SK-N-SH treated with all-trans-retinoic acid at 6 μM for 48 hours (cell line): ENCODE results near the gene KRT23.
A peak's percentile ranks its signal among the peaks of the same experiment; 100 is the strongest.
"Not testable (repeated sequence)": the region's sequence is repeated elsewhere in the genome, so short reads cannot be mapped to it uniquely, and the experiment has no call there.

Experiments
- ATAC-seq: fragments of 200-7000 bp; cut with Tn5 transposase; 3 replicates; pipeline ENCODE4 v1.9.1; 2020; ENCODE audit warnings: mild to moderate bottlenecking, moderate library complexity
- ARNTL ChIP-seq: fragments of 450-650 bp; formaldehyde crosslinking; IDR thresholded peaks from 2 replicates; pipeline ENCODE4 v1.5.0; 2020; ENCODE audit warnings: low read depth, mild to moderate bottlenecking, moderate library complexity, borderline replicate concordance
- BACH2 ChIP-seq: fragments of 250-450 bp; sonication (Bioruptor Pico); IDR thresholded peaks from 2 replicates; pipeline ENCODE4 v1.9.0; 2021; ENCODE audit warnings: mild to moderate bottlenecking, borderline replicate concordance
- CSDC2 ChIP-seq: fragments of 250-450 bp; sonication (Bioruptor Pico); IDR thresholded peaks from 2 replicates; pipeline ENCODE4 v1.5.0; 2020; ENCODE audit warnings: mild to moderate bottlenecking, moderate library complexity
- ESRRG ChIP-seq: fragments of 250-450 bp; sonication (Bioruptor Pico); IDR thresholded peaks from 2 replicates; pipeline ENCODE4 v1.6.1; 2021; ENCODE audit warnings: mild to moderate bottlenecking
- GLIS3 ChIP-seq: fragments of 250-450 bp; sonication (Bioruptor Pico); IDR thresholded peaks from 2 replicates; pipeline ENCODE4 v1.5.0; 2020; ENCODE audit warnings: mild to moderate bottlenecking, moderate library complexity
- ISL1 ChIP-seq: fragments of 250-450 bp; sonication (Bioruptor Pico); IDR thresholded peaks from 2 replicates; pipeline ENCODE4 v2.1.2; 2022; ENCODE audit warnings: mild to moderate bottlenecking, moderate library complexity
- OSR1 ChIP-seq: fragments of 250-450 bp; sonication (Bioruptor Pico); IDR thresholded peaks from 2 replicates; pipeline ENCODE4 v1.8.0; 2022; ENCODE audit warnings: moderate library complexity, mild to moderate bottlenecking, inconsistent platforms
- PPARA ChIP-seq: fragments of 250-450 bp; sonication (Bioruptor Pico); IDR thresholded peaks from 2 replicates; pipeline ENCODE4 v1.5.0; 2020; ENCODE audit warnings: mild to moderate bottlenecking, borderline replicate concordance
- RARB ChIP-seq: fragments of 250-450 bp; sonication (Bioruptor Pico); IDR thresholded peaks from 2 replicates; pipeline ENCODE4 v1.8.0; 2021; ENCODE audit warnings: mild to moderate bottlenecking, moderate library complexity
- SNAI2 ChIP-seq: fragments of 250-450 bp; sonication (Bioruptor Pico); IDR thresholded peaks from 2 replicates; pipeline ENCODE4 v1.5.0; 2020; ENCODE audit warnings: mild to moderate bottlenecking, moderate library complexity
- TCF4 ChIP-seq: fragments of 250-450 bp; sonication (Bioruptor Pico); IDR thresholded peaks from 2 replicates; pipeline ENCODE4 v1.8.0; 2021; ENCODE audit warnings: mild to moderate bottlenecking, moderate library complexity, borderline replicate concordance
- TOX ChIP-seq: fragments of 250-450 bp; sonication (Bioruptor Pico); IDR thresholded peaks from 2 replicates; pipeline ENCODE4 v1.8.0; 2021; ENCODE audit warnings: mild to moderate bottlenecking, moderate library complexity, borderline replicate concordance
- ZC3H10 ChIP-seq: fragments of 250-450 bp; sonication (Bioruptor Pico); IDR thresholded peaks from 2 replicates; pipeline ENCODE4 v1.5.1; 2021; ENCODE audit warnings: mild to moderate bottlenecking, moderate library complexity
- ZFP30 ChIP-seq: fragments of 450-650 bp; formaldehyde crosslinking; IDR thresholded peaks from 2 replicates; pipeline ENCODE4 v1.5.0; 2022; ENCODE audit warnings: mild to moderate bottlenecking, moderate library complexity
- ZNF565 ChIP-seq: fragments of 450-650 bp; formaldehyde crosslinking; conservative IDR thresholded peaks from 2 replicates; pipeline ENCODE4 v1.5.0; 2020; ENCODE audit warnings: low read depth, mild to moderate bottlenecking, moderate library complexity
- ZNF70 ChIP-seq: fragments of 450-650 bp; formaldehyde crosslinking; IDR thresholded peaks from 2 replicates; pipeline ENCODE4 v1.5.0; 2020; ENCODE audit warnings: mild to moderate bottlenecking, moderate library complexity
- ZNF8 ChIP-seq: fragments of 450-650 bp; formaldehyde crosslinking; IDR thresholded peaks from 2 replicates; pipeline ENCODE4 v1.5.0; 2020; ENCODE audit warnings: mild to moderate bottlenecking, moderate library complexity
- TF ChIP-seq, protein P1 (sequence below): fragments of 250-450 bp; sonication (Bioruptor Pico); IDR thresholded peaks from 2 replicates; pipeline ENCODE4 v1.8.0; 2020; ENCODE audit warnings: mild to moderate bottlenecking, moderate library complexity, borderline replicate concordance
- TF ChIP-seq, protein P2 (sequence below): fragments of 250-450 bp; sonication (Bioruptor Pico); IDR thresholded peaks from 2 replicates; pipeline ENCODE4 v1.5.1; 2020; ENCODE audit warnings: low read depth, mild to moderate bottlenecking, moderate library complexity
- TF ChIP-seq, protein P3 (sequence below): fragments of 250-450 bp; sonication (Bioruptor Pico); IDR thresholded peaks from 2 replicates; pipeline ENCODE4 v1.8.0; 2021; ENCODE audit warnings: low read depth, mild to moderate bottlenecking, moderate library complexity, borderline replicate concordance
- TF ChIP-seq, protein P4 (sequence below): fragments of 250-450 bp; sonication (Bioruptor Pico); IDR thresholded peaks from 2 replicates; pipeline ENCODE4 v1.5.0; 2020; ENCODE audit warnings: mild to moderate bottlenecking, moderate library complexity

The KRT23 gene

GRCh38 chr17:40922239-40922638 lies 15.2 kb downstream of the KRT23 start:
- peak; percentile 41; the same call in 1 of the 3 replicates for ATAC-seq
- TF ChIP-seq ZC3H10 (CRISPR knock-in tag) (no peak), ZFP30 (no peak), TOX (CRISPR knock-in tag) (no peak), ZNF70 (no peak), PPARA (no peak), RARB (CRISPR knock-in tag) (no peak), ZNF565 (no peak), SNAI2 (no peak), ESRRG (CRISPR knock-in tag) (no peak), BACH2 (CRISPR knock-in tag) (no peak), ISL1 (no peak), CSDC2 (CRISPR knock-in tag) (no peak), OSR1 (CRISPR knock-in tag) (no peak), GLIS3 (no peak), ARNTL (no peak), TCF4 (no peak)
- TF ChIP-seq, protein P1, sequence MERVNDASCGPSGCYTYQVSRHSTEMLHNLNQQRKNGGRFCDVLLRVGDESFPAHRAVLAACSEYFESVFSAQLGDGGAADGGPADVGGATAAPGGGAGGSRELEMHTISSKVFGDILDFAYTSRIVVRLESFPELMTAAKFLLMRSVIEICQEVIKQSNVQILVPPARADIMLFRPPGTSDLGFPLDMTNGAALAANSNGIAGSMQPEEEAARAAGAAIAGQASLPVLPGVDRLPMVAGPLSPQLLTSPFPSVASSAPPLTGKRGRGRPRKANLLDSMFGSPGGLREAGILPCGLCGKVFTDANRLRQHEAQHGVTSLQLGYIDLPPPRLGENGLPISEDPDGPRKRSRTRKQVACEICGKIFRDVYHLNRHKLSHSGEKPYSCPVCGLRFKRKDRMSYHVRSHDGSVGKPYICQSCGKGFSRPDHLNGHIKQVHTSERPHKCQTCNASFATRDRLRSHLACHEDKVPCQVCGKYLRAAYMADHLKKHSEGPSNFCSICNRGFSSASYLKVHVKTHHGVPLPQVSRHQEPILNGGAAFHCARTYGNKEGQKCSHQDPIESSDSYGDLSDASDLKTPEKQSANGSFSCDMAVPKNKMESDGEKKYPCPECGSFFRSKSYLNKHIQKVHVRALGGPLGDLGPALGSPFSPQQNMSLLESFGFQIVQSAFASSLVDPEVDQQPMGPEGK (CRISPR knock-in tag) = no peak
- TF ChIP-seq, protein P2, sequence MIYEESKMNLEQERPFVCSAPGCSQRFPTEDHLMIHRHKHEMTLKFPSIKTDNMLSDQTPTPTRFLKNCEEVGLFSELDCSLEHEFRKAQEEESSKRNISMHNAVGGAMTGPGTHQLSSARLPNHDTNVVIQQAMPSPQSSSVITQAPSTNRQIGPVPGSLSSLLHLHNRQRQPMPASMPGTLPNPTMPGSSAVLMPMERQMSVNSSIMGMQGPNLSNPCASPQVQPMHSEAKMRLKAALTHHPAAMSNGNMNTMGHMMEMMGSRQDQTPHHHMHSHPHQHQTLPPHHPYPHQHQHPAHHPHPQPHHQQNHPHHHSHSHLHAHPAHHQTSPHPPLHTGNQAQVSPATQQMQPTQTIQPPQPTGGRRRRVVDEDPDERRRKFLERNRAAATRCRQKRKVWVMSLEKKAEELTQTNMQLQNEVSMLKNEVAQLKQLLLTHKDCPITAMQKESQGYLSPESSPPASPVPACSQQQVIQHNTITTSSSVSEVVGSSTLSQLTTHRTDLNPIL (CRISPR knock-in tag) = no peak
- TF ChIP-seq, protein P3, sequence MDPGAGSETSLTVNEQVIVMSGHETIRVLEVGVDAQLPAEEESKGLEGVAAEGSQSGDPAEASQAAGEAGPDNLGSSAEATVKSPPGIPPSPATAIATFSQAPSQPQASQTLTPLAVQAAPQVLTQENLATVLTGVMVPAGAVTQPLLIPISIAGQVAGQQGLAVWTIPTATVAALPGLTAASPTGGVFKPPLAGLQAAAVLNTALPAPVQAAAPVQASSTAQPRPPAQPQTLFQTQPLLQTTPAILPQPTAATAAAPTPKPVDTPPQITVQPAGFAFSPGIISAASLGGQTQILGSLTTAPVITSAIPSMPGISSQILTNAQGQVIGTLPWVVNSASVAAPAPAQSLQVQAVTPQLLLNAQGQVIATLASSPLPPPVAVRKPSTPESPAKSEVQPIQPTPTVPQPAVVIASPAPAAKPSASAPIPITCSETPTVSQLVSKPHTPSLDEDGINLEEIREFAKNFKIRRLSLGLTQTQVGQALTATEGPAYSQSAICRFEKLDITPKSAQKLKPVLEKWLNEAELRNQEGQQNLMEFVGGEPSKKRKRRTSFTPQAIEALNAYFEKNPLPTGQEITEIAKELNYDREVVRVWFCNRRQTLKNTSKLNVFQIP (CRISPR knock-in tag) = no peak
- TF ChIP-seq, protein P4, sequence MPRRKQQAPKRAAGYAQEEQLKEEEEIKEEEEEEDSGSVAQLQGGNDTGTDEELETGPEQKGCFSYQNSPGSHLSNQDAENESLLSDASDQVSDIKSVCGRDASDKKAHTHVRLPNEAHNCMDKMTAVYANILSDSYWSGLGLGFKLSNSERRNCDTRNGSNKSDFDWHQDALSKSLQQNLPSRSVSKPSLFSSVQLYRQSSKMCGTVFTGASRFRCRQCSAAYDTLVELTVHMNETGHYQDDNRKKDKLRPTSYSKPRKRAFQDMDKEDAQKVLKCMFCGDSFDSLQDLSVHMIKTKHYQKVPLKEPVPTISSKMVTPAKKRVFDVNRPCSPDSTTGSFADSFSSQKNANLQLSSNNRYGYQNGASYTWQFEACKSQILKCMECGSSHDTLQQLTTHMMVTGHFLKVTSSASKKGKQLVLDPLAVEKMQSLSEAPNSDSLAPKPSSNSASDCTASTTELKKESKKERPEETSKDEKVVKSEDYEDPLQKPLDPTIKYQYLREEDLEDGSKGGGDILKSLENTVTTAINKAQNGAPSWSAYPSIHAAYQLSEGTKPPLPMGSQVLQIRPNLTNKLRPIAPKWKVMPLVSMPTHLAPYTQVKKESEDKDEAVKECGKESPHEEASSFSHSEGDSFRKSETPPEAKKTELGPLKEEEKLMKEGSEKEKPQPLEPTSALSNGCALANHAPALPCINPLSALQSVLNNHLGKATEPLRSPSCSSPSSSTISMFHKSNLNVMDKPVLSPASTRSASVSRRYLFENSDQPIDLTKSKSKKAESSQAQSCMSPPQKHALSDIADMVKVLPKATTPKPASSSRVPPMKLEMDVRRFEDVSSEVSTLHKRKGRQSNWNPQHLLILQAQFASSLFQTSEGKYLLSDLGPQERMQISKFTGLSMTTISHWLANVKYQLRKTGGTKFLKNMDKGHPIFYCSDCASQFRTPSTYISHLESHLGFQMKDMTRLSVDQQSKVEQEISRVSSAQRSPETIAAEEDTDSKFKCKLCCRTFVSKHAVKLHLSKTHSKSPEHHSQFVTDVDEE = no peak

DNA sequence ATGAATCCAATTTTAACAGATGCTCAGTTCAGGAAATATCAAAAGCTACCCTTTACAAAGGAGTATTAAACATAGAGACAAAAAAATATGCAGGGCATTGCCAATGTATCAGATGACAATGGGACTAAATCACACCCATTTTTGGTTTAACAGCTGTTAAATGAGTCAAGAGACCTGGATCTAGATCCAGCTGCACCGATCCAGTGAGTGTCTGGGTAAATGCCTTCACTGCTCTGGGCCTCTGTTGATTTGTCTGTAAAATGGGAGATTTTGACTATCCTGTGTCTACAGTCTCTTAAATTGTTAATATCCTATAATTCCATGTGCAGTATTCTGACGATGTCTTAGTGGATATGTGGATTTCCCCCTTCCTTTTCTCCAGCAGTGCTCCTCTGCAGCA lies 16.4 kb downstream of the KRT23 start:
- no peak for TF ChIP-seq ZNF8 (CRISPR knock-in tag)
- TF ChIP-seq RARB (CRISPR knock-in tag) = no peak
- TF ChIP-seq TCF4 = no peak
- TF ChIP-seq PPARA = no peak
- TF ChIP-seq, protein P4 = no peak
- TF ChIP-seq GLIS3 = no peak
- no peak for TF ChIP-seq BACH2 (CRISPR knock-in tag)
- TF ChIP-seq, all 23 proteins: peak for 0
- no peak for ATAC-seq

GRCh38 chr17:40917116-40917515 lies 20.3 kb downstream of the KRT23 start:
- not testable (repeated sequence) for ATAC-seq
